Right lobe of liver (tissue), 6 donors: ENCODE data around the gene TNKS1BP1. TPM values are rescaled to one million over a fixed set of nuclear protein-coding genes. Genes with fewer than 3 reads are reported as not detected.

Experiments used
- ATAC-seq, 4 donors: fragments of 200-7000 bp; cut with Tn5 transposase; one replicate each; pipeline ENCODE4 v1.9.1; 2020; ENCODE audit warnings: mild to moderate bottlenecking in 4 of 4, moderate library complexity in 4 of 4
- DNase-seq, 3 donors: peaks; one replicate each; pipeline ENCODE4 v3.0.0-alpha.2; 2020
- H3K27ac ChIP-seq, 3 donors: fragments of 200-600 bp; one replicate each; pipeline ENCODE4 v1.8.0; 2022
- H3K27me3 ChIP-seq, 2 donors: fragments of 200-600 bp; one replicate each; pipeline ENCODE4 v1.8.0; 2022
- H3K36me3 ChIP-seq, 4 donors: fragments of 200-600 bp; sonication (generic) in 1 of 4; one replicate each; pipeline versions ENCODE4 v1.5.1 to v1.8.0; 2017 to 2022; ENCODE audit warnings: control low read depth in 1 of 4
- H3K4me1 ChIP-seq, 4 donors: fragments of 200-600 bp; sonication (generic) in 1 of 4; one replicate each; pipeline versions ENCODE4 v1.5.1 to v1.8.0; 2017 to 2022; ENCODE audit warnings: control low read depth in 1 of 4
- H3K4me3 ChIP-seq, 3 donors: fragments of 200-600 bp; one replicate each; pipeline ENCODE4 v1.8.0; 2022
- H3K9me3 ChIP-seq, 4 donors: fragments of 200-600 bp; sonication (generic) in 1 of 4; one replicate each; pipeline versions ENCODE4 v1.5.1 to v1.8.0; 2017 to 2022; ENCODE audit warnings: control low read depth in 1 of 4
- CTCF ChIP-seq, 4 donors: fragments of 200-600 bp in 3 of 4; fragments of 450-650 bp in 1 of 4; IDR thresholded peaks; one replicate each; pipeline versions ENCODE4 v1.5.1 to v1.8.0; 2016 to 2022; ENCODE audit warnings: antibody characterized with exemption in 4 of 4, mild to moderate bottlenecking in 2 of 4
- POLR2A ChIP-seq: fragments of 450-650 bp; IDR thresholded peaks from one replicate; pipeline ENCODE4 v1.6.1; 2017; ENCODE audit warnings: antibody characterized with exemption, mild to moderate bottlenecking
- WGBS: methylation state at CpG from one replicate; pipeline ENCODE4 v1.1.6; 2018; ENCODE audit warnings: low coverage, low lambda C conversion rate; ENCODE audit not compliant: insufficient coverage; ENCODE audit errors: missing lambda C conversion rate; 5-methylcytosine and 5-hydroxymethylcytosine counted together
- intact Hi-C, 2 donors: fragments of 100-400 bp; cut with DNase I; formaldehyde crosslinking; loops; one replicate each; pipeline versions ENCODE4 v1.11.2 to v1.14.1; 2022
- total RNA-seq, 6 experiments: library from RNA; depleted of rRNA in 2 of 6; stranded (reverse); fragments of >200 nt in 2 of 6; fragmentation: NEBNext Ultra II Directional in 3 of 6; extraction: Animal tissue kit (Norgen Biotek cat#: 25700) in 3 of 6; gene quantifications; one replicate each; pipeline versions ENCODE4 v1.1.0 to v1.2.4, GENCODE V29; 2016 to 2023
- donor health status: DM: no; HTN: yes; CAD: no.
- donor health status: DM: no; HTN: no; CAD: no.
- donor health status: DM: no; HTN: no; CAD: no.
- donor health status: DM: no; HTN: yes; CAD: no.
- donor health status: DM: no; HTN: yes; CAD: no.

Gene TNKS1BP1
- total RNA-seq, 6 experiments from 2014 or later = 52.4 to 124 (median 92.7) TPM

DNA sequence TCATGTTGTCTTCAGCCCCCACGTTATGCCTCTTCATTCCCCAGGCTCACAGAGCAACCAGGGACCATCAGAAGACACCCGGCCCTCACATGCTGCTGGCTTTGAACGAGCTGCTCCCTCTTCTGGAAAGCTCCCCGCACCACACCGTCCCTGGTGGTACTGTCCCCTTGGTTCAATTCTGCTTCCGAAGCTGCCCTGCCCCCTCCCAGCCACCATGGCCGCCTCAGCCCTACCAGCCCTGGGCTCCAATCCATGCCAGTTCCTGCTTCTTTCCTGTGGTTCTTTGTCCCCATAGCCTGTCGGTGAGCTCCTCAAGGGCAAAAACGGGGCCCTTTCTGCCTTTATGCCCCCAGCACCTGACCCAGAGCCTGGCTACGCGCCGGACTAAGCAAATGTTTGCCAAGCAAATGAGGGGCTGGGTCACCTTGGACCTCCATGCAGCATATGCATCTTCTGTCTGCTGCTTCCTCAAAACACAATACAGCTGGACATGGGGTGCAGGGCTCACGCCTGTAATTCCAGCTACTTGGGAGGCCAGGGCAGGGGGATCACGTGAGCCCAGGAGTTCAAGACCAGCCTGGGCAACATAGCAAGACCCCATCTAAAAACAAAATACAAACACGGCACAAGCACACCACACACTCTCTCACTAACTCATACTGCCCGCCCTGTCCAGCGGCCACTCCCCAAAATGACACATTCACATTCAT lies 21.3 kb downstream of the TNKS1BP1 start:
- ATAC-seq (no peak), DNase-seq (no peak)
- Histone ChIP-seq H3K27me3 (no peaks in the 10 kb centered on the region), H3K4me3 (no peak overlapping the region), H3K9me3 (no peaks in the 10 kb centered on the region), H3K4me1 (peaks cover 0 to 36% (median 18%) of the 10 kb centered on the region in 4 donors), H3K27ac (no peak overlapping the region), H3K36me3 (peaks cover 0 to 43% (median 27%) of the 10 kb centered on the region in 4 donors)
- no peak for TF ChIP-seq CTCF (IDR thresholded peaks at IDR 0.05)
- TF ChIP-seq POLR2A = no peak
- intact Hi-C loops = no loop called here
- 79% methylated on average over 9 of the region's 17 CpGs for WGBS

GRCh38 chr11:57302489-57302888 lies 22.3 kb downstream of the TNKS1BP1 start:
- TF ChIP-seq CTCF (IDR thresholded peaks at IDR 0.05) = no peak
- no peak for TF ChIP-seq POLR2A
- ATAC-seq = no peak
- peaks cover 0 to 43% (median 27%) of the 10 kb centered on the region in 4 donors for H3K36me3 ChIP-seq
- peaks cover 0 to 27% (median 13%) of the 10 kb centered on the region in 4 donors for H3K4me1 ChIP-seq
- no peaks in the 10 kb centered on the region for H3K9me3 ChIP-seq
- no peak for DNase-seq
- H3K4me3 ChIP-seq = no peak overlapping the region
- WGBS = no CpG with 5 or more reads among the region's 15 CpGs
- intact Hi-C loops = no loop called here
- no peaks in the 10 kb centered on the region for H3K27me3 ChIP-seq
- no peak overlapping the region for H3K27ac ChIP-seq

GRCh38 chr11:57301711-57302423 lies 22.9 kb downstream of the TNKS1BP1 start:
- no peaks in the 10 kb centered on the region for H3K27me3 ChIP-seq
- TF ChIP-seq POLR2A = no peak
- no peak for TF ChIP-seq CTCF (IDR thresholded peaks at IDR 0.05)
- intact Hi-C loops = no loop called here
- peaks cover 0 to 43% (median 27%) of the 10 kb centered on the region in 4 donors for H3K36me3 ChIP-seq
- peaks cover 0 to 21% (median 10%) of the 10 kb centered on the region in 4 donors for H3K4me1 ChIP-seq
- H3K4me3 ChIP-seq = no peak overlapping the region
- 95% methylated on average over 13 of the region's 27 CpGs for WGBS
- no peak for ATAC-seq
- H3K27ac ChIP-seq = no peak overlapping the region
- no peaks in the 10 kb centered on the region for H3K9me3 ChIP-seq
- no peak for DNase-seq

DNA sequence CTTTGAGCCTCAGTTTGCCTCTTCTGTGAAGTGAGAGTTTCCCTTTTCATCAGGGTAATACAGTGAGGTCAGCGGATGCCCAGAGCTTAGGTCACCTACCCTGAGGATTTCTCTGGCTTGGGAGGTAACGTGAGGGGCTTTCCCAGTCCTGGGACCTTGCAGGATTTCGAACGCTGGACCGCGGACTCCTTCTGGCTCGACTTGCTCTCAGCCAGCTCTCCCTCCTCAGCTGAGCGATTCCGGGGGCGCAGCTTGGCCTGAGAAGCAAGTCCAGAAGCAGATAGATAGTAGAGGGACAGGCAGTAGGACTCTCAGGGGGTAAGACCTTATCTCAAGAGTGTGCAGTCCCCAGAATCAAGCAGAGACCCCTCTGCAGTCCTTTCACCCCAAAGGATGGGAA lies 24.0 kb downstream of the TNKS1BP1 start:
- H3K27me3 ChIP-seq = no peaks in the 10 kb centered on the region
- peaks cover 0 to 43% (median 27%) of the 10 kb centered on the region in 4 donors for H3K36me3 ChIP-seq
- 92% methylated on average over 3 of the region's 10 CpGs for WGBS

More for the DNA sequence above, 24.0 kb downstream of the TNKS1BP1 start:
- Histone ChIP-seq H3K4me1 (peaks cover 0 to 15% (median 6%) of the 10 kb centered on the region in 4 donors), H3K9me3 (no peaks in the 10 kb centered on the region), H3K4me3 (no peak overlapping the region), H3K27ac (no peak overlapping the region)
- intact Hi-C loops = no loop called here
- no peak for TF ChIP-seq POLR2A
- no peak for TF ChIP-seq CTCF (IDR thresholded peaks at IDR 0.05)
- DNase-seq (no peak), ATAC-seq (no peak)
